Uterus (tissue), 4 donors: ENCODE measurements around the gene CARD11. TPM values are rescaled to one million over a fixed set of nuclear protein-coding genes. Genes with fewer than 3 reads are reported as not detected.

Experiments used
- DNase-seq, 2 donors: peaks; one replicate each; pipeline ENCODE4 v3.0.0-alpha.2; 2019 to 2020
- H3K27ac ChIP-seq, 2 donors: fragments of 200-600 bp; sonication (generic); 1 replicate in 1 of 2; 2 replicates in 1 of 2; pipeline ENCODE4 v1.5.1; 2016 to 2018
- H3K27me3 ChIP-seq, 2 donors: fragments of 200-600 bp; sonication (generic); one replicate each; pipeline ENCODE4 v1.5.1; 2018 to 2019; ENCODE audit warnings: control low read depth in 1 of 2
- H3K36me3 ChIP-seq, 2 donors: fragments of 200-600 bp; sonication (generic); one replicate each; pipeline ENCODE4 v1.5.1; 2019; ENCODE audit warnings: control low read depth in 1 of 2
- H3K4me1 ChIP-seq, 2 donors: fragments of 200-600 bp; sonication (generic); one replicate each; pipeline ENCODE4 v1.5.1; 2018 to 2019; ENCODE audit warnings: control low read depth in 1 of 2
- H3K4me3 ChIP-seq, 2 donors: fragments of 200-600 bp; sonication (generic); 1 replicate in 1 of 2; 2 replicates in 1 of 2; pipeline ENCODE4 v1.5.1; 2018 to 2019; ENCODE audit warnings: mild to moderate bottlenecking in 1 of 2
- H3K9me3 ChIP-seq, 2 donors: fragments of 200-600 bp; sonication (generic); one replicate each; pipeline ENCODE4 v1.5.1; 2019; ENCODE audit warnings: control low read depth in 1 of 2
- POLR2A ChIP-seq, 2 donors: fragments of 450-650 bp; IDR thresholded peaks; one replicate each; pipeline ENCODE4 v1.6.1; 2016; ENCODE audit warnings: antibody characterized with exemption in 2 of 2, mild to moderate bottlenecking in 1 of 2, moderate library complexity in 1 of 2
- intact Hi-C: fragments of 100-400 bp; cut with DNase I; formaldehyde crosslinking; loops from one replicate; pipeline ENCODE4 v1.15.1; 2023; ENCODE audit warnings: low total_unique reads
- total RNA-seq, 4 donors: library from RNA; depleted of rRNA in 3 of 4; stranded (reverse); fragments of >200 nt in 3 of 4; gene quantifications; one replicate each; pipeline versions ENCODE4 v1.1.0 to v1.2.4, GENCODE V29; 2014 to 2023
- TF ChIP-seq, protein P1 (sequence below), 4 experiments: fragments of 200-600 bp in 2 of 4; fragments of 450-650 bp in 2 of 4; sonication (generic) in 2 of 4; IDR thresholded peaks; one replicate each; pipeline ENCODE4 v1.5.1; 2016 to 2019; ENCODE audit warnings: antibody characterized with exemption in 4 of 4, mild to moderate bottlenecking in 2 of 4, moderate library complexity in 1 of 4
- donor health status: DM: yes; HTN: yes; CAD: no.

The CARD11 gene
- total RNA-seq, 4 donors from 2014 or later = 0.95 to 1.0 TPM; not detected in 2

- no peak overlapping the region for H3K4me3 ChIP-seq
- no peak for DNase-seq
- H3K36me3 ChIP-seq = no peaks in the 10 kb centered on the region
- no peaks in the 10 kb centered on the region for H3K4me1 ChIP-seq
- no peaks in the 10 kb centered on the region for H3K9me3 ChIP-seq
- no peaks in the 10 kb centered on the region for H3K27me3 ChIP-seq
- no peak overlapping the region for H3K27ac ChIP-seq
- intact Hi-C loops = no loop called here
- no peak for TF ChIP-seq POLR2A (IDR thresholded peaks at IDR 0.05)
- TF ChIP-seq, protein P1, sequence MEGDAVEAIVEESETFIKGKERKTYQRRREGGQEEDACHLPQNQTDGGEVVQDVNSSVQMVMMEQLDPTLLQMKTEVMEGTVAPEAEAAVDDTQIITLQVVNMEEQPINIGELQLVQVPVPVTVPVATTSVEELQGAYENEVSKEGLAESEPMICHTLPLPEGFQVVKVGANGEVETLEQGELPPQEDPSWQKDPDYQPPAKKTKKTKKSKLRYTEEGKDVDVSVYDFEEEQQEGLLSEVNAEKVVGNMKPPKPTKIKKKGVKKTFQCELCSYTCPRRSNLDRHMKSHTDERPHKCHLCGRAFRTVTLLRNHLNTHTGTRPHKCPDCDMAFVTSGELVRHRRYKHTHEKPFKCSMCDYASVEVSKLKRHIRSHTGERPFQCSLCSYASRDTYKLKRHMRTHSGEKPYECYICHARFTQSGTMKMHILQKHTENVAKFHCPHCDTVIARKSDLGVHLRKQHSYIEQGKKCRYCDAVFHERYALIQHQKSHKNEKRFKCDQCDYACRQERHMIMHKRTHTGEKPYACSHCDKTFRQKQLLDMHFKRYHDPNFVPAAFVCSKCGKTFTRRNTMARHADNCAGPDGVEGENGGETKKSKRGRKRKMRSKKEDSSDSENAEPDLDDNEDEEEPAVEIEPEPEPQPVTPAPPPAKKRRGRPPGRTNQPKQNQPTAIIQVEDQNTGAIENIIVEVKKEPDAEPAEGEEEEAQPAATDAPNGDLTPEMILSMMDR (IDR thresholded peaks at IDR 0.05) = no peak
Observed at GRCh38 chr7:3007696-3008095, 36.0 kb downstream of the CARD11 start.

GRCh38 chr7:3005257-3005656 is 38.4 kb downstream of the CARD11 start:
- Histone ChIP-seq H3K36me3 (no peaks in the 10 kb centered on the region), H3K4me3 (no peak overlapping the region), H3K27me3 (no peaks in the 10 kb centered on the region), H3K9me3 (no peaks in the 10 kb centered on the region), H3K4me1 (no peaks in the 10 kb centered on the region), H3K27ac (no peak overlapping the region)
- TF ChIP-seq, protein P1 (IDR thresholded peaks at IDR 0.05) = no peak
- no peak for TF ChIP-seq POLR2A (IDR thresholded peaks at IDR 0.05)
- intact Hi-C loops = no loop called here
- no peak for DNase-seq

- intact Hi-C loops = no loop called here
- Histone ChIP-seq H3K4me1 (no peaks in the 10 kb centered on the region), H3K27ac (no peak overlapping the region), H3K27me3 (no peaks in the 10 kb centered on the region), H3K36me3 (no peaks in the 10 kb centered on the region), H3K4me3 (no peak overlapping the region), H3K9me3 (no peaks in the 10 kb centered on the region)
- DNase-seq = no peak
- TF ChIP-seq POLR2A (IDR thresholded peaks at IDR 0.05) = no peak
- TF ChIP-seq, protein P1 (IDR thresholded peaks at IDR 0.05) = no peak
Observed at GRCh38 chr7:3003936-3004335, 39.7 kb downstream of the CARD11 start.

GRCh38 chr7:3002631-3003030 is 41.0 kb downstream of the CARD11 start:
- intact Hi-C loops = no loop called here
- H3K27ac ChIP-seq = no peak overlapping the region
- no peak for DNase-seq
- H3K4me1 ChIP-seq = no peaks in the 10 kb centered on the region
- TF ChIP-seq, protein P1 (IDR thresholded peaks at IDR 0.05) = no peak
- TF ChIP-seq POLR2A (IDR thresholded peaks at IDR 0.05) = no peak
- no peaks in the 10 kb centered on the region for H3K36me3 ChIP-seq
- H3K4me3 ChIP-seq = no peak overlapping the region
- no peaks in the 10 kb centered on the region for H3K27me3 ChIP-seq
- H3K9me3 ChIP-seq = no peaks in the 10 kb centered on the region

- DNase-seq = no peak
- no peaks in the 10 kb centered on the region for H3K36me3 ChIP-seq
- no peaks in the 10 kb centered on the region for H3K4me1 ChIP-seq
- H3K27ac ChIP-seq = no peak overlapping the region
- TF ChIP-seq, protein P1 (IDR thresholded peaks at IDR 0.05) = no peak
- no peak for TF ChIP-seq POLR2A (IDR thresholded peaks at IDR 0.05)
- intact Hi-C loops = no loop called here
- no peaks in the 10 kb centered on the region for H3K9me3 ChIP-seq
- no peaks in the 10 kb centered on the region for H3K27me3 ChIP-seq
- no peak overlapping the region for H3K4me3 ChIP-seq
Observed at GRCh38 chr7:3000566-3000965, 43.1 kb downstream of the CARD11 start.
